ENCODE results near the gene RMI2.
A peak's percentile ranks its signal among the peaks of the same experiment; 100 is the strongest.

Gene RMI2

DNA sequence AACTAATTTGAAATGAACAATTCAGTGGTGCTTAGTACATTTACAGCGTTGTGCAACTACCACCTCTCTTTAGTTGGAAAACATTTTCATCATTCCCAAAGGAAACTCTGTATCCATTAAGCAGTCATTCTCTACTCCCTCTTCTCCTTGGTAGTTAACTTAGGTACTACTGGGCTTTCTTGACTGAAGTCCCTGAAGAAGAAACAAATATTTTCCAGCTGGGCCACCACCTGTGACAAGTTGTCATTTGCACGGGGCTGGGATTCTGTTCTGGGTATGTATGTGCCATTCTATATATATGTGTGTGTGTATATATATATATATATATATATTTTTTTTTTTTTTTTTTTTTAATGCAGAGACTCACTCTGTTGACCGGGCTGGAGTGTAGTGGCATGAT, 15.4 kb upstream of the RMI2 start:
- no peak for DNase-seq

DNA sequence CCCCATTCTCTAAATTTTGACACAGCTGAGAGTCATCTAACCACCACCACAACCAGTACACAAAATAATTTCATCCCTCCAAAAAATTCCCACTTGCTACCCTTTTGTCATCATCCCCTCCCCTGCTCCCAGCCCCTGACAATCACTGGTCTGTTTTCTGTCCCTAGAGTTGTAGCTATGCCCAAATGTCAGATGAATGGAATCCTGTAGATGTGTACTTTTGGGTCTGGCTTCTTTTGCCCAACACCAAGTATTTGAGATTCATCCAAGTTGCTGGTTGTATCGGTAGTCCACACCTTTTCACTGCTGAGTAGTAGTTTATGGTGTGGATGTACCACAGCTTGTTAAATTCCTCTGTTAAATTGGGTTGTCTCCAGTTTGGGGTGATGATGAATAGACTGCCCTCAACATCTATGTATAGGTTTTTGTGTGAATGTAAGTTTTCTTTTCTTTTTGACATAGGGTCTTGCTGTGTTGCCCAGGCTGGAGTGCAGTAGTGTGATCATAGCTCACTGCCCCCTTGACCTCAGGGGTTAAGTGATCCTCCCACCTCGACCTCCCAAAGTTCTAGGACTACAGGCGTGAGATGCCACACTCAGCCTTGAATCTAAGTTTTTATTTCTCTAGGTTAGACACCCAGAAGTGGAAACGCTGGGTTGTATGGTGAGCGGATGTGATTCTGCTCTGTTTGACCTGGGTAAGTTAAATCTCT, 14.6 kb upstream of the RMI2 start:
- DNase-seq = no peak

DNA sequence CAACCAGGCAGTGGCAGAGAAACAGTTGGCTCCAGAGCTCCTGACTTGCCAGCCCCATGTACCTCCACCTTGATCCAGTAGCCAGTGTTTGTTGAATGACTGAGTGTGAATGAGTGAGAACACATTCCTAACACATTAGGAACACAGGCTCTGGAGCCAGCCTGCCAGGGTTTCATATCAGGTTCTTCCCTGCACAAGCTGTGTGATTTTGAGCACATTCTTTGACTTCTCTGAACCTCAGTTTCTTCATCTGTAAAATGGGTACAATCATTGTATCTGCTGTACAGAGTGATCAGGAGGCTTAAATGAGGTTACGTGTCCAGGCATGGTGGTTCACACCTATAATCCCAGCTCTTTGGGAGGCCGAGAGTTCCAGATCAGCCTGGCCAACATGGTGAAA, 13.3 kb upstream of the RMI2 start:
- no peak for DNase-seq

DNA sequence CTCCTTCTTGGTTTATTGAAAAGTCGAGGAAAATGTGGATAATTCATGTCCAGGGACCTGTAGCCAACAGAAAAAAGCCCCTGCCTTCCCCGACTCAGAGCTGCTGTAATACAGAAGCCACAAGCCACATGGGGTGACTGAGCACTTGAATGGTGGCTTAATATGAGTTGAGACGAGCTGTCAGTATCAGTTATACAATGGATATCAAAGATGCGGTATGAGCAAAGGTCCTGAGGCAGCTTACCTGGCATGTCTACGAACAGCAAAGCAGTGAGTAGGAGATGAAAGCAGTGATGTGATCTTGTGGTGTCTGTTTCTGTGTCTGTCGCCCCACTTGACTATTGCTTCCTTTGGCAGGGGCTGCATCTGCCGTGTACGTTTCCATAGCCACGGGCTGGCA, 12.2 kb upstream of the RMI2 start:
- DNase-seq = no peak

DNA sequence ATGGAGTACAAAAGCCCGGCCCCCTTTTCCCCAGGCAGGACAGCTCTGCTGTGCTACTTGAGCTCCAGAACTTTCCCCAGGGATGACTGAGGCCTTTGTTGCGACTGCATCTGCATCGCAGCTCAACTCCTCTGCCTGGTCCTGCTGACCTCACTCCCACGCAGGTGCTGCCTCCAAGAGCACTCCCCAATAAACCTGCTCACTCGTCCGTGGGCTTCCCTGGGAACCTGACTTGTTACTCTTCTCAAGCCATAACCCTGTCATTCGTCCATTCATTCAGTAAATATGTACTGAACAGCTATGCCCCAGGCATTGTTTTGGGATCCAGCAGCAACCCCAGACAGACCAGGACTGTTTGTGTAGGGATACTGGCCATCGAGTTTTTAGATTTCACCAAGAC, 11.6 kb upstream of the RMI2 start:
- DNase-seq = no peak

DNA sequence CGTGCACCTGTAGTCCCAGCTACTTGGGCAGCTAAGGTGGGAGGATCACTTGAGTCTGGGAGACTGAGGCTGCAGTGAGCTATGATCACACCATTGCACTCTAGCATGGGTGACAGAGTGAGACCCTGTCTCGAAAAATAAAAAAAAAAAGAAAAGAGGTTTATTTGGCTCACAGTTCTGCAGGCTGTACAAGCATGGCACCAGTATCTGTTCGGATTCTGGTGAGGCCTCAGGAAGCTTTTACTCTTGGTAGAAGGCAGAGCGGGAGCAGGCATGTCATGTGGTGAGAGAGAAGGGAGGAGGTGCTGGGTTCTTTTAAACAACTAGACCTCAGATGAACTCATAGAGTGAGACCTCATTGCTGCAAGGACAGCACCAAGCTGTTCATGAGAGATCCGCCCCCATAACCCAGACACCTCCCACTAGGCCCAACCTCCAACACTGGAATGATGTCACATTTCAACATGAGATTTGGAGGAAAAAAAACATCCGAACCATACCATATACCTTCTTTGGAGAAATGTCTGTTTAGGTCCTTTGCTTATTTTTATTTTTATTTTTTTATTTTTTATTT, 10.3 kb upstream of the RMI2 start:
- no peak for DNase-seq

DNA sequence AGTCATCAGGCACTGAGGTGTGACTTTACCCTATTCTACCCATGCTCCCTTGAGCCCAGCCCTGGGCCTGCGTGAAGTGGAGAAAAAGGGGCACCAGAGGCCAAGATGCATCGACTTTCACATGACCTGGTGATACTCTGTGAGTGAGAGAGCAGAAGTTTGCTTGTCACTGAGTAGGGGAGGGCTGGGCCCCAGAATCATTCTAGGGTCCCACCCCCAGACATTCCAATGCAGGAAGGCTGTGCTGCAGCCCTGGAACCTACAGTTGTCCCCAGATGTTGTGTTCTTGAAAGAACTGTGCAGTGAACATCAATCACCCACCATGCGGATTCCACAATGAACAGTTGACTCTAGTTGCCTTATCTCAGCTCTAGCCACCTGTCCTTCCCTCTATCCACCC, 6.2 kb upstream of the RMI2 start:
- DNase-seq = no peak

DNA sequence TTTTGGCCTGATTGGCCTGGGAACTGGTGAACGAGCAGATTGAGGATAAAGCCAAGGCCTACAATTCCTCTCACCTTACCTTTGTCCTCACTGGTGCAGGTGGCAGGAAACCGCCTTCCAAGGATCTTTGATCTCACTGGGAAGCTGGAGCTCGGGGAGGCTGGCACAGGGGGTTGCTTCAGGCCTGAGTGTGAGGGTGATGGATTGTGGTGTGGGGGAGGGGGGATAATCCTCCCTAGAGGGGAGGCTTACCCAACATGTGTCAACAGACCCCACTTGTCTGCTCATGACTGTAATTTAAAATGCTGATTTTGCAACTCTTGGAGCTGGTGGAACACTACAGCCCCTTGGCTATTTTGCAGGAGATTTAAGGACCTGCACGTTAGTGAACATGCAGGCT, 4.5 kb upstream of the RMI2 start:
- no peak for DNase-seq

DNA sequence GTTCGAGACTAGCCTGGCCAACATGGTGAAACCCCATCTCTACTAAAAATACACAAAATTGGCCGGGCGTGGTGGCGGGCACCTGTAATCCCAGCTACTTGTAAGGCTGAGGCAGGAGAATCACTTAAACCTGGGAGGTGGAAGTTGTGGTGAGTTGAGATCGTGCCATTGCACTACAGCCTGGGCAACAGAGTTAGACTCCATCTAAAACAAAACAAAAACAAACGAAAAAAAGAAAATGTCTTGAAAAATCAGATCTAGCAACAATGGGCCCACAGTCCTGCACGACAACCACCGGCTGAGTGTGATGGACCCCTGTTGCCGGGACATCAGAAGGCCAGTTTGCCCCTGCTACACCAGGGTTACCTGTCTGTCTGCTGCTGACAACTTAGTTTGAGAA, 3.9 kb upstream of the RMI2 start:
- DNase-seq = no peak

DNA sequence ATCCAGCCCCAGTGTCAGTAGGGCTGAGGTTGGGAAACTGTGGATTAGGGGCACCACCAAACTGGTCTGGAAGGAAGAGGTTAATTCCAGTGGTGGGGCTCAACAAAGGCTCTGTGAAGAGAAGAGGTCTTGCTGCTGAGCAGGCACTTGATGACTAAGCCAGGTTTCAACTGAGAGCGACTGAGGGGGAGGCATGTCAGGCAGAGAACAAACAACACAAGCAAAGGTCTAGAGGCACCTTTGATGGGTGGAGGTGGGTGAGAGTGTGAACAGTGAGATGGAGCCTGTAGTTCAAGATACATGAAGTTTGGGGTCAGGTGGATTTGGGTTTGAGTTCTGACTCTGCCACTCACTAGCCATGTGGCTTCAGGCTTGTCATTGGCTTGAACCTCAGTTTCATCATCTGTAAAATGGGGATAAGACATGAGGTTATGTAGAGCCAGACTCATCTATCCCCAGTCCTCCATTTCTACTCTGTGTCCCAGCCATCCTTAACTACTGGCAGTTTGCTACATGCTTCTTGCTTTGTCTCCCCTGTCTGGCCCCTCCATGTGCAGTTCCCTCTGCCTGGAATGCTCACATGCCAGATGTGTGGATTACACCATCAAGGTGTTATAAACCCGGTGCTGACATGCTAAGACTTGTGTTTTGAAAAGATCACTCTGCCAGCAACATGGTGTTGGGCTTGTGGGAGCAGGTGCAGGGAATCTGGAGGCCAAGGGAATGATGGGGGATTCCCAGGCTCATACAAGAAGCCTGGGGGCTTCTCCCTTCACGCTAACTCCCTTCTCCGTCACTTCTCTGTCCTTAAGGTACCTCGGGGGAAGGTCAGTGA, 3.0 kb upstream of the RMI2 start:
- DNase-seq = no peak

DNA sequence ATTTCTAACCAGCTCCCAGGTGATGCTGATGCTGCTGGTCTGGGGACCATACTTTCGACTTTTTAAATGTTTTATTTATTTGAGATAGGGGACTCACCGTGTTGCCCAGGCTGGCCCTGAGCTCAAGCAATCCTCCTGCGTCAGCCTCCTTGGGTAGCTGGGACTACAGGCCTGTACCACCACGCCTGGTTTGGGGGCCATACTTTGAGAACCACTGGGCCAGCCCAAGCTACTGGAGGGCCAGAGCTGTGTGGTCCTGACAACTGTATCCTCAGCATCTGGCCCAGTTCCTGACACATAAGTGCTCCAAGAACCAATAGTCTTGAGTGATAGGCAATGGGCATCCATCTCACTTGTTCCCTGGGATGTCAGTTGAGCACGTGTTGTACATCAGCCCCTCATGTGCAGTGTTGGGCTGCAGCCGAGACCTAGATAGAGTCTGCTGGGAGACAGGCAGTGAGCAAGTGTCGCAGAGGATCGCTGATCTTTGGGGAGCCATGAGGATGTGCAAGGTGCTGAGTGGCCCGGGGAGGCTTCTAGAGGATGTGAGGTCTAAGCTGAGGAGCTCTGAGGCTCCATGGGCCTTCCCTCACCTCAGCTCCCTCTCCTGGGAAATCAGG, 1.6 kb downstream of the RMI2 start:
- no peak for DNase-seq

DNA sequence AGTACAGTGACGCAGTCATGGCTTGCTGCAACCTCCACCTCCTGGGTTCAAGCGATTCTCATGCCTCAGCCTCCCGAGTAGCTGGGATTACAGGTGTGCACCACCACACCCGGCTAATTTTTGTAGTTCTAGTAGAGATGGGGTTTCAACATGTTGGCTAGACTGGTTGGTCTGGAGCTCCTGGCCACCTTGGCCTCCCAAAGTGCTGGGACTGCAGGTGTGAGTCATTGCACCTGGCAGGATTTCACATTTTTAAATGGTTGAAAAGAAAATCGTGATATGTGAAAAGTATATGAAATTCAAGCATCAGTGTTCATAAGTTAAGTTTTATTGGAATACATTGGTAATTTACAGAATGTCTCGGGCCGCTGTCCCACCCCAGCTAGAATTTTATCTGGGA, 2.6 kb downstream of the RMI2 start:
- no peak for DNase-seq

DNA sequence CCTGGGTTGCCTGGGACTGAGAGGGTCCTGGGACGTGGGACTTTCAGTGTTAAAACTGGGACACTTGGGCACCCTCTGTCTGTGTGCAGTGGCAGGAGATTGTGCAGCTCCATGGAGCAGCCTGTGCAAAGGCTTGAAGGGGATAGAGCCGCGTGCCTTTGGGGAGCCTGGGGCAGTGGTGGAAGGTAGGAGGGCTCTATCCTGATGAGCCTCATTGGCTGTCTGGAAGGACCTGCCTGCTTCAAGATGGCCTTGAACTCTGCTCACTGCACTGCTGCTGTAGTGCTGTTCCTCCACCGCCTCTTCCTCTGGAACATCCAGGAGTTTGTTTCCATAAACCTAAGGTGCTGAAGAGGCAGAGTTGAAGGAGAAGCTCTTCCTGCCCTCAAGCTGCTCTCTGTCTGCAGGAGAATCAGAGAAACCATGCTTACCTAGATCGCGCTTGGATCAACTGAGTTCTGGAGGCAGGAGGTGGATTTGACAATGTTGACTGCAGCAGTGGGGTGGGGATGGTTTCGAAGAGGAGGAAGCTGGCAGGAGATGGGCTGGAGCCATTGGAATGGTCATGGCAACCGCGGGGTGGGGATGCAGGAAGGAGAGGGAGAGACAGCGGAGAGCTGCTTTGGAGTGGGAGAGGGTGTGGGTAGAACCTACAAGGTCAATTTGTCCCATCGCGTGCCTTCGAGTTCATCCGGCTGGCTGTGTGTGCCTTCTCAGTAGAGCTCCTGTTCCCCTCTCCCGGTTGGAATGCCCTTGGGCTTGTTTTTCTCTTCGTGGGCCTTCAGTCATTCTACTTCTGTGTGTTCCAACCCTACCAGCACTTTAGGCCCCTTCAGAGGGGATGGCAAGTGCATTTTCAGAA, 3.7 kb downstream of the RMI2 start:
- no peak for DNase-seq

DNA sequence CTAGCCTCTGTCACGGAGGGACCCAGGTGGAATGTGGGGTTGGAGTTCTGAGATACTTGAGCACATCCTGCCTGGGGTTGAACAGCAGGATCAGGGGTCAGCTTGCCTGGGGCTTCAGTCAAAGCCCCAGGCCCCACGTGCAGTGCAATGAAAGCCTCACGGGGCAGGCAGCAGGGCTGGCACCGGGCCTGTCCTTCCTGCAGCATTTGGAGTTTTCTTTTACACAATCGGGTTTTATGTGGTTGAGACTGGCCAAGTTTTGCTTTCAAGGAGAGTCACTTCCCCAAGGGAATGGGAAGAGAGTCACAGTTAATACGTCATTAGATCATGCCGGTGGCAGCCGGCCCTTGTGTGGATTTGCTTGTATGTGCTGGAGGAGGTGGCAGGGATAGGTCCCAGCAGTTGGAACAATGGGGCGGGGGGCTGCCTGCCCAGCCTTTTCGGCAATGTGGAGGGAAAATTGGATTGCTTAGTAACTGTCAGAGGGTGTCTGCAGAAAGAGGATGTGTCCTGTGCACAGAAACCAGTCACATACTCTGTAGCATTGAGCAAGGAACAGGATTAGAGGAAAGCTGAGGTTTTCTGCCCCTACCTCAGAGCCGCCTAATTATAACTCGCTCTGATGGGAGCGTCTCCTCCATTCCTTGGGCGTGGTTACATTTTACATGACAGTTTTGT, 4.5 kb downstream of the RMI2 start:
- no peak for DNase-seq

DNA sequence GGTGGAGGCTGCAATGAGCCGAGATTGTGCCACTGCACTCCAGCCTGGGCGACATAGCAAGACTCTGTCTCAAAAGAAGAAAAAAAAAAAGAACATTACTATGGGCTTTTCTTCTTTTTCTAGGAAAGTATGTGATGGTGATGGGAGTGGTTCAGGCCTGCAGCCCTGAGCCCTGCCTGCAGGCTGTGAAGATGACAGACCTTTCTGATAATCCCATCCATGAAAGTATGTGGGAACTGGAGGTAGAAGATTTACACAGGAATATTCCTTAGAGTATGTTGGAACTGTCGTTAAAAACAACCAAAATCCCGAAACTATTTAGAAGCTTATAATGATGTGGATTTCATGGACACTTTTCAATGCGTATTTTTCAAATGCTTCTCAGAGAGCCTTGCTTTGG, 5.3 kb downstream of the RMI2 start:
- DNase-seq = no peak

DNA sequence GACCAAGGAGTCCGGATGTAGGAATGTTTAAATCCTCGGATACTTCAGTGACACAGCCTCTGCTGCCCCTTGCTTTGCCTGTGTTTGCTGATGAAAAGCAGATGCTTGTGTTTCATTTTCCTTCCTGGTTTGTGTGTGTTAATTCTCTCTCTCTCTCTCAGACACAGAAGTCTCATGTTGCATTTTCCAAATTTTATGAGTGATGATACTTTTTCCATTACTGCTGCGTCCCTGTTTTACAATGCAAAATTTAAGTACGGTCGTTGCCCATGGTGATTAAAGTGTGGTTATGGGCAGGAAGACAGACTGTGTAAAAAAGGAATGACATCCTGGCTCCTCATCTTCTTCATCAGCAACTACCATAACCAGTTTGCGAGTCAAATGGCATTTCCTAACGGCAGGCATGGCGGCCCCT, 5.7 kb downstream of the RMI2 start:
- DNase-seq = no peak

DNA sequence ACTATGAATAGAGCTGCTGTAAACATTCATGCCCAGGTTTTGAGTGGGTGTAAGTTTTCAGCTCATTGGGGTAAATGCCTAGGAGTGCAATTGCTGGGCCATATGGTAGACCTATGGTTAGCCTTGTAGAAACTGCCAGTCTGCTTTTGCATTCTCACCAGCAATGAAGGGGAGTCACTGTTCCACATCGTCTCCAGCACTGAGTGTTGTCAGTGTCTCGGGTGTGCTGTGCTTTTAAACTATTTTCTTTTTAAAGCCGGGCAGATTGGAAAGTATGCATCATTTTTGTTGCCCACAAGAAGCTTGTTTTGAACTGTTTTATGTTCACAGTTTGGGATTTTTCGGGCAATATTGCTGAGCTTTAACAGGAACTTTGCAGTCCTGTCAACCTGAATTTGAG, 7.9 kb downstream of the RMI2 start:
- DNase-seq = no peak

DNA sequence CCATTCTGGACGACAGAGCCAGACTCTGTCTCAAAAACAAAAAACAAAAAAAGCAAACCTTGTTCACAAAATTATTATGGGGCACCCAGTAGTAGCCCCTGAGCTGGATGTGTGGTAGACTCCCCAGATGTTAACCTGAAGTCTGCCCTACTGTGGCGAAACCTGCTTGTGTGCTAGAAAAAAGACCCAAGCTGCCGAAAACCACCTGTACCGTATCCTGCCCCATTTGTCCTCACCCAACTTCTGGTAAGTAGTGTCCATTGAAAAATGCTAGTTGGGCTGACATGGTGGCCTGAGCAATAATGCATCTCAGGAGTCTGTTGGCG, 9.1 kb downstream of the RMI2 start:
- no peak for DNase-seq

DNA sequence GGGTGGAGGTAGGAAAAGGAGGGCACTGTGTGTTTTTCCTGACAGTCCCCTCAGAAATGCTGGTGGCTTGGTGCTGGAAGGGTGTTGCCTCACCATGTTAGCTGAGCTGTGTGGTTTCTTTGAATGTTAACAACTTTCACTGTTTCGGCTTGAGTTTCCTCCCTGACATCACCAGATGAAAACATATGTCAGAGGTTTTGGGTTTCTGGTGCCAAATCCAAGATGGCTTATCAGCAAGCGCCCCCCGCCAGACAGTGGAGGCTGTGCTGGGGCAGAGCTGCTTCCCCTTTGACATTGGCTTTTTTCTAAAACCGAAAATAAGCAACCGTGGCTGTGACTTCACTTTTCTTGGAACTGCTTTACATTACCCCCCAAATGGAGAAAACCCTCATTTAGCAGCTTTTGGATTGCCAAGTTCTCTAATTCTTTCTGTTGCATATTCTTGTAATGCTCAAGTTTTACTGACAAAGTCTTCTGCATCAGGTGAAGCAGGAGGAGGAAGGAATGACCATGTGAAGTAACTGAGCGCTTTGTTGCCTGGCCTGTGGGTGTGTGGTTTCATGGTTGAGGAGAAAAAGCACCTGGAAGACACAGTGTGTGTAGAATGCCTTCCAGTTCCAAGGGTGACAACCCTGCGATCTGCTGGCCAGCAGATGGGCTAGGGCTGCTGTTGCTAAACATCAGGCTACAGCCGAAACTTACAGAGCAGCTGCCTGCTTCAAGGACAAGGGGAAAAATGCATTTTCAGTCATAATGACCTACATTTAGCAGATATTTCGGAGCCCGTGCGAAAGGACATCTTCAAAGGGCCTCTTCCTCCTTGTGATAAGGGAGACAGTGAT, 9.7 kb downstream of the RMI2 start:
- DNase-seq = no peak

DNA sequence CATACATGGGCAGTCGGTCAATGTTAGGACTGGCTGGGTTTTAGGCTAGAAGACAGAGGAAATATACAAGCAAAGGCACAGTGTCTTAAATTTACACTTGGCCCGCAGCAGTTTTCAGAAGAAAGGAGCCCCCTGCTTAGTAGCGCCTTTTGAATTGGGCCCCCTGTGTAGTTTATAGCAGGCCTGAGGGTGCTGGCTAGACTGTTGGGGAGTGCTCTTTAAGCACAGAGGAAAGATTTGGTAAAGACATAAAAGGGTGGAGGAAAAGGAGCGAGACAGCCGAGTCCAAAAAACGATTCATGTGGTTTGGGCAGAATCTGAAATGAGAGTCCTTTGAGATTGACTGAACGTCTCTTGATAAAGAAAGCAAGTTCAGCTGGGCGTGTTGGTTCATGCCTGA, 10.6 kb downstream of the RMI2 start:
- DNase-seq = no peak

DNA sequence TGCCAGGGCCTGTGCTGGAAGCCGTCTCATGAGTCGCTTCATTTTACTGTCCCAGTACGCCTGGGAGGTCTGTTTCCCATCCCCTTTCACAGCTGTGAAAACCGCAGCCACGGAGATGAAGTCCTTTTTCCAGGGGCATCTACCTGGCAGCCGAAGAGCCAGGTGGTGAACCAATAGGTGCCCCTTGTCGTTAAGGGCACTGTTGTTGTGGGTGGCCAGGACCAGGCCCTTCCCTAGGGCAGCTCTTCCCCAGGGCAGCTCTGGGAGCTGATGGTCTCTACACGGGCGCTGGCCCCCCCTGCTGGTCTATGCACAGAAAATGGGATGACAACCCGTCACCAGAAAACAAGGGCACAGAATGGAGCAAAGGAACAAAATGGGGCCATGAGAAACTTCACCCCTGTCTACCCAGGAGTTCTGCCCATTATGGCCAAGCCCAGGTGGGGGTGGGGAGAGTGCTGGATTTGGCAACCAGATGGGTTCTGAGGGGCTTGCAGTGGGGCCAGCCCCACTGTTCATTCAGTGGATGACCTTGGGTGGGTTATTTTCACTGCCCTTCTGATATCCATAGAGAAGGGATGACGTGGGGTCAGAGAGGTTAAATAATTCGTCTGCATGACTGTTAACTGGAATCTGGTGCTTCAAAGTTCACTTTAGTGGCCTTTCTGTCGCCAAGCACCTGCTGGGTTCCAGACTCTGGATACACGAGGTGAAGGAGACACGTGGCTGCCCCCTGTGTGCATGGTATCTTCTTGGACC, 11.5 kb downstream of the RMI2 start:
- peak; percentile 23 for DNase-seq
